Activated CD8-positive, alpha-beta memory T cell treated with anti-CD3 and anti-CD28 coated beads for 36 hours (primary cell): Measurements from ENCODE around the gene APOO. TPM values are rescaled to one million over a fixed set of nuclear protein-coding genes. Genes with fewer than 3 reads are reported as not detected.

Experiments used
- CTCF ChIA-PET: fragments of 350-600 bp; sonication (Branson Sonifier 250); formaldehyde crosslinking; loops from one replicate; lab custom pipeline; 2021; ENCODE audit warnings: antibody characterized with exemption; lab: Charles Lee
- POLR2A ChIA-PET: fragments of 350-600 bp; sonication (Branson Sonifier 250); formaldehyde crosslinking; loops from one replicate; lab custom pipeline; 2021; ENCODE audit warnings: antibody characterized with exemption; lab: Charles Lee
- total RNA-seq, 2 experiments: library from RNA; stranded (reverse); gene quantifications; one replicate each; pipeline ENCODE4 v1.2.3, GENCODE V29; 2021

APOO gene
- total RNA-seq, 2 experiments from 2014 or later, result 40.0 to 40.4 TPM

DNA sequence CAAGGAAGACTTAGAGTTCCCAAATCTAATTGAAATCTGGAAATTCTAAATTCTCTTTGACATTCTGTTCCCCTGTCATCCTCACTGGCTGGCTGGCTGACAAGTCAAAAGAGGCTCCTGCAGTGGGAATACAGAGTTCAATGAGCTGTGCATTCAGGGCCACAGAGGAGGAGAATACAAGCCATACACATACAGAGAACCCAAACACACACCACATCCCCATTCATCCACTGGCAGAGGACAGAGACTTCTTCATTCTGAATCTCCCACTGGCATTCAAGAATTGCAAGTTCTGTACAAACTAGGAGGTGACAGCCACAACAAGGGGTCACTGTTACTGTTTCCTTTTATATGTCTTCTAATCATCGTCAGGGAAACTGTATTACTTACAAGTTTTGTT, 75.0 kb downstream of the APOO start:
- CTCF ChIA-PET, result no interaction called here
- POLR2A ChIA-PET, result no interaction called here

DNA sequence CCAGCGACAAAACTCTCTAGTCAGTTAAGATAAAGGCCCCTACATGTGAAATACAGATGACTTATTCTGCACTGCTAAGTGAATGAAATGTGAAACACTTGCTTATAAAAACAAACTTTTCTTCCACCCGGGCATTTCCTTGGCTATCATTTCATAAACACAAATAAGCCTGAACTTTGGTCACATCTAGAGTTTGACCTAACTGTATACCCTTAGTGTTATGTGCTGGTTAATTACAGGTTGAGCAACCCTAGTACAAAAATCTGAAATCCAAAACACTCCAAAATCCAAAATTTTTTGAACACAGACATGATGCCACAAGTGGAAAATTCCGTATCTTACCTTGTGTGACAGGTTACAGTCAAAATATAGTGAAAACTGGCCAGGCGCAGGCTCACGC, 78.9 kb downstream of the APOO start:
- POLR2A ChIA-PET, result no interaction called here
- CTCF ChIA-PET, result no interaction called here

DNA sequence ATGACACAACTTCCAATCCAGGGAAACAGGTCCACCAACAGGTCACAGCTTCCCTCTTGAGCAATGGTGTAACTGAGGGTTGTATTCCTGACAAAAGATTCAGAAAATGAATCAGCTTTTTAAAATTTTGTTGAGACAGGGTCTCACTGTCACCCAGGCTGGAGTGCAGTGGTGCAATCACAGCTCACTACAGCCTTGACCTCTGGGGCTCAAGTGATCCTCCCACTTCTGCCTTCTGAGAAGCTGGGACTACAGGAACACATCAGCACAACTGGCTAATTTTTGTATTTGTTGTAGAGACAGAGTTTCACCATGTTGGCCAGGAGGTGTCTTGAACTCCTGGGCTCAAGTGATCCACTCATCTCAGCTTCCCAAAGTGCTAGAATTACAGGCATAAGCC, 81.1 kb downstream of the APOO start:
- CTCF ChIA-PET, result no interaction called here
- POLR2A ChIA-PET, result no interaction called here

DNA sequence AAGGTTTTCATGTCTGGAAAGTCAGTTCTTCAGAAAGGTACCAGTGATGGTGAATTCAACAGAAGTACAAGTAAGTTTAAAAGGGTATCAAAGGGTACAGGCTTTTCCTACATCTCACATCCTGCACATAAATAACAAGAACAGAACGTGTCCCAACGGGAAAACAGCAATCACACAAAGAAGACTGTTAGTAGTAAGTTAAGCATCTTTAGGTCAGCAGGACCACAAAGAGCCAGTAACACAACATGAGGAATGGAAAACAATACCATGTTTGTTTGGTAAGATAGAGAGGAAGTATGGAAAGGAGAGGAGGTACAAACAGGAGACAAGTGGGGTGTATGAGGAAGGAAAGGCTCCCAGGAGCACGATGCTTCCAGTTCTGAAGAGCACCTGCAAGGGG, 81.5 kb downstream of the APOO start:
- ChIA-PET POLR2A (no interaction called here), CTCF (no interaction called here)

GRCh38 chrX:23825675-23826074, 82.1 kb downstream of the APOO start:
- CTCF ChIA-PET, result no interaction called here
- POLR2A ChIA-PET, result no interaction called here

DNA sequence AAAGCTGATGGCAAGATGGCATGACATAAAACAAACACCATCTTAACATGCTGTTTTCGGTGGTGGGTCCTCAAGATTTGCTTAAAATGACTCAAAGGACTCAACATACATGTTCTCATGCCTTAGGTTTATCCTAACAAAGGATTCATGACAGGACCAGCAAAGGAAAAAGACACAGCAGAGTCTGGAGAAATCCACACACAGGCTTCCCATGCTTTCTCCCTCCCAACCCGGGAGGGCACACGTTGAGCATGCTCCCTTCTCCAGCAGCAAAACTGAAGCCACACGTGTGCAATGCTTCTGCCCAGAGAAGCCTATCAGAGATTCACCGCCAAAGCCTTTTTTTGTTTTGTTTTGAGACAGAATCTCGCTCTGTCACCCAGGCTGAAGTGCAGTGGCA, 84.9 kb downstream of the APOO start:
- ChIA-PET CTCF (no interaction called here), POLR2A (no interaction called here)

- POLR2A ChIA-PET, result no interaction called here
- CTCF ChIA-PET, result no interaction called here
These were observed 85.3 kb downstream of the APOO start for GRCh38 chrX:23822397-23822796.

- ChIA-PET POLR2A (no interaction called here), CTCF (no interaction called here)
These were observed 85.9 kb downstream of the APOO start for GRCh38 chrX:23821847-23822246.

- ChIA-PET CTCF (no interaction called here), POLR2A (no interaction called here)
These were observed 87.4 kb downstream of the APOO start for GRCh38 chrX:23820235-23820782.

- CTCF ChIA-PET, result no interaction called here
- POLR2A ChIA-PET, result no interaction called here
These were observed 88.1 kb downstream of the APOO start for GRCh38 chrX:23819385-23820234.

DNA sequence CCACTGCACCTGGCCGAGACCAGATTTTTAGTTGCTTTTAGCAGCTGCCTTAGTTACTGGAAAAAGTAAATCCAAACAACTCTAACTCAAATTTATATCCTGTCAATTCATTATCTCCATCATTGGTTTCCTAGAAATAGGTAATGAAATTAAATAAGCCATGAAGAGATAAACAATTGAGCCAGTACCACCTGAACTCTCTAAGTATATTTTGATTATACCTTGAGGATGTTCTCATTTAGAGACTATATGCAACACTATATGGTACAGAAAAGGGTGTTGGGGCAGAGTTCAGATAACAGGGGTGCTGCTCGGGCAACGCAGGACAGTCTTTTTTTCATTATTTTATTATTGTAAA, 89.8 kb downstream of the APOO start:
- ChIA-PET CTCF (no interaction called here), POLR2A (no interaction called here)

DNA sequence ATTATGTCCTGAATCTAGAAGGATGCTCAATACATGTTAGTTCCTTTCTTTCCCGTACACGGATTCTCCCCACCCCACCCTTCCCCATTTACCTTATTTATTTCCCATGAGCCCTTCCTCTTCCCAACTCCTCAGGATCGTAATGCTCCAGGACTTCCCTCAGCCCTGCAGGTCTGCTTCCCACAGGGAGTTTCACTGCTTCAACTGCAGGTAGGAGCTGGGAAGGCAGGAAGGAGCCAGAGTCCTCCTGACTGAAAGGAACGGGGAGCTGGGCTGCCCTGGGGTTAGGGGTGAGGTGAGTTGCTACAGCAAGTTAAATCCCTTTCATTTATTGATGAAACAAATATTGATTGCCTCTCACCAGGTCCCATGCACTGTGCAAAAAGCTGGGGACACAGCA, 91.6 kb downstream of the APOO start:
- ChIA-PET POLR2A (no interaction called here), CTCF (no interaction called here)

GRCh38 chrX:23815376-23815775, 92.4 kb downstream of the APOO start:
- ChIA-PET POLR2A (no interaction called here), CTCF (interaction anchor here (0.6 kb wide), 1 partner anchor 23 kb away, joined by 3 read pairs; no protein-coding TSS in a partner anchor)

DNA sequence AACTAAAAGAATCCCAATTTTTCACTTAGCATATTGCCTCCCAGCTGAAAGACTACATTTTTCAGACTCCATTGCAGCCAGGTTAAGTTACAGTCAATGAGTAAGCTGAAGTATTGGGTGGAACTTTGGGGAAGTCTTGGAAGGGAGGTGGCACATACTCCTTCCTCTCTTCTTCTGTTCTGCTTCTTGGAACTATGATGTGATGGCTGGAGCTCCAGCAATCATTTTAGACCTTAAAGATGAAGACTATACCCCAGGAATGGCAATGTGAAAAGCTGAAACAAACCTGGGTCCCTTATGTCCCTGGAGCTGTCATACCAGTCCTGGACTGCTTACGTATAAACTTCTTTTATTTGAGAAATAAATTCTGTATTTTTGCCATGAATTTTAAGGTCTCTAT, 93.9 kb downstream of the APOO start:
- CTCF ChIA-PET, result no interaction called here
- POLR2A ChIA-PET, result no interaction called here

- POLR2A ChIA-PET, result no interaction called here
- CTCF ChIA-PET, result no interaction called here
These were observed 96.1 kb downstream of the APOO start for GRCh38 chrX:23811656-23812055.

- ChIA-PET POLR2A (no interaction called here), CTCF (no interaction called here)
These were observed 96.6 kb downstream of the APOO start for GRCh38 chrX:23811108-23811651.

DNA sequence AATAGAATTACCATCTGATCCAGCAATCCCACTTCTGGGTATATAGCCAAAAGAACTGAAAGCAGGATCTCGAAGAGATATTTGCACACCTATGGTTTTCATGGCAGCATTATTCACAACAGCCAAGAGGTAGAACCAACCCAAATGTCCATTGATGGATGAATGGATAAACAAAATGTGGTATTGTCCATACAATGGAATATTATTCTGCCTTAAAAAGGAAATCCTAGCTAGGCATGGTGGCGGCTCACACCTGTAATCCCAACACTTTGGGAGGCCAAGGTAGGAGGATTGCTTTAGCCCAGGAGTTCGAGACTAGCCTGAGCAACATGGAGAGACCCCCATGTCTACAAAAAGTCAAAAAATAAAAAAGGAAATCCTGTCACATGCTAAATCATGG, 97.5 kb downstream of the APOO start:
- CTCF ChIA-PET, result no interaction called here
- POLR2A ChIA-PET, result no interaction called here

DNA sequence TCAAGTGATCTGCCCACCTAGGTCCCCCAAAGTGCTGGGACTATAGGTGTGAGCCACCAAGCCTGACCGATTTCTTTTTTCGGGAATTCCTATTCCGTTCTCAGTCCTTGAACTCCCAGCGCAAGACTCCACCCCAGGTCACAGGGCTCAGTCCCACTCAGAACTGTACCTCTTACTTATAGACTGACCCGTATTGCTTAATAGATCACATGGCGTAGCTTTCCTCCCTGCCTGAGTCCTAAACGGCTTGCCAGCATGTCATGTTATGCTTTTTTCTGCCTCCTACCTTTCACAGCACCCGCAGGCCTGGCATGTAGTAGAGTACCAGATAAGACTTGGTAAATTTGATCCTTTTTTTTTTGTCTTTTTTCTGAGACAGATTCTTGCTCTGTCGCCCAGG, 102.3 kb downstream of the APOO start:
- CTCF ChIA-PET, result interaction anchor here (0.6 kb wide), 1 partner anchor 118 kb away, joined by 3 read pairs; no protein-coding TSS in a partner anchor
- POLR2A ChIA-PET, result no interaction called here

GRCh38 chrX:23804578-23804977, 103.2 kb downstream of the APOO start:
- POLR2A ChIA-PET, result no interaction called here
- CTCF ChIA-PET, result no interaction called here

- ChIA-PET POLR2A (no interaction called here), CTCF (no interaction called here)
These were observed 103.8 kb downstream of the APOO start for GRCh38 chrX:23803931-23804381.

DNA sequence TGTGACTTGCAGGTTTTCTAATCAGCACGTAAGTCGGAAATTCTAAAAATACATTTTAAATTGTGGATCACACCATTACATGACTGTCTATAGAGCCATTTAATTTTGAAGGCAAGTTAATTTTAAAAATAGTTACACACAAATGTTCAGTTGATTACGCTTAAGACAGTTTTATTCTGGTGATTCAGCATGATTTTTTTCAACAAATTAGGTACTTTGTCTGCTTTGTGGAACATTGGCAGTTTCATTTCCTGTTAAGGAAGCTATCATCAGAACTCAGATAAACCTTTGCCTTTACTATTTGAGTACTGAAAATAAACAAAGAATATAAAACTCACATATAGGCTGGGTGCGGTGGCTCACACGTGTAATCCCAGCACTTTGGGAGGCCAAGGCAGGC, 105.3 kb downstream of the APOO start:
- CTCF ChIA-PET, result no interaction called here
- POLR2A ChIA-PET, result no interaction called here
